Nephron (organoid): ENCODE measurements around the gene TMEM45B.
"Not testable (repeated sequence)": the region's sequence is repeated elsewhere in the genome, so short reads cannot be mapped to it uniquely, and the experiment has no call there.

Experiments used
- H3K27ac Mint-ChIP-seq, 3 experiments: 2 replicates each; pipeline ENCODE4 v1.8.0; 2020; ENCODE audit warnings: mixed read lengths in 3 of 3, mild to moderate bottlenecking in 2 of 3, moderate library complexity in 1 of 3
- H3K27me3 Mint-ChIP-seq: 2 replicates; pipeline ENCODE4 v1.8.0; 2021; ENCODE audit warnings: low read depth, mild to moderate bottlenecking, moderate library complexity, mixed read lengths
- H3K36me3 Mint-ChIP-seq: 2 replicates; pipeline ENCODE4 v1.8.0; 2020; ENCODE audit warnings: low read depth, mixed read lengths
- H3K4me1 Mint-ChIP-seq: 2 replicates; pipeline ENCODE4 v1.8.0; 2020; ENCODE audit warnings: mixed read lengths
- H3K4me3 Mint-ChIP-seq, 3 experiments: 2 replicates each; pipeline ENCODE4 v1.8.0; 2020; ENCODE audit warnings: mild to moderate bottlenecking in 3 of 3, mixed read lengths in 3 of 3, moderate library complexity in 2 of 3
- H3K9me3 Mint-ChIP-seq: 2 replicates; pipeline ENCODE4 v1.8.0; 2020; ENCODE audit warnings: mixed read lengths
- CTCF ChIP-seq, 3 experiments: fragments of 200-600 bp; sonication (generic); IDR thresholded peaks; one replicate each; pipeline ENCODE4 v1.5.0; 2021; ENCODE audit warnings: antibody characterized with exemption in 3 of 3; ENCODE audit not compliant: unreplicated experiment in 3 of 3

Gene TMEM45B

GRCh38 chr11:129814244-129815014 is 1.2 kb upstream of the TMEM45B start:
- no peak for TF ChIP-seq CTCF (IDR thresholded peaks at IDR 0.05; ENCODE audit: unreplicated experiment in 3 of 3)
- Mint-ChIP-seq H3K27me3 (peaks cover 71% of the 10 kb centered on the region), H3K4me3 (no peak overlapping the region), H3K36me3 (no peaks in the 10 kb centered on the region), H3K27ac (no peak overlapping the region), H3K9me3 (peaks cover 15% of the 10 kb centered on the region), H3K4me1 (no peaks in the 10 kb centered on the region)

- Mint-ChIP-seq H3K4me1 (no peaks in the 10 kb centered on the region), H3K36me3 (no peaks in the 10 kb centered on the region), H3K27ac (no peak overlapping the region), H3K27me3 (peaks cover 59% of the 10 kb centered on the region), H3K9me3 (peaks cover 8% of the 10 kb centered on the region), H3K4me3 (no peak overlapping the region)
- no peak for TF ChIP-seq CTCF (IDR thresholded peaks at IDR 0.05; ENCODE audit: unreplicated experiment in 3 of 3)
Observed at GRCh38 chr11:129817534-129818051, 1.9 kb downstream of the TMEM45B start.

GRCh38 chr11:129818236-129818635 is 2.6 kb downstream of the TMEM45B start:
- not testable (repeated sequence) for H3K9me3 Mint-ChIP-seq, H3K27ac Mint-ChIP-seq, H3K36me3 Mint-ChIP-seq, H3K4me3 Mint-ChIP-seq, H3K4me1 Mint-ChIP-seq
- H3K27me3 Mint-ChIP-seq, result peaks cover 57% of the 10 kb centered on the region

GRCh38 chr11:129819237-129819636 is 3.6 kb downstream of the TMEM45B start:
- H3K9me3 Mint-ChIP-seq, result peaks cover 3% of the 10 kb centered on the region
- TF ChIP-seq CTCF (IDR thresholded peaks at IDR 0.05; ENCODE audit: unreplicated experiment in 3 of 3), result no peak
- H3K27me3 Mint-ChIP-seq, result peaks cover 47% of the 10 kb centered on the region
- H3K4me1 Mint-ChIP-seq, result no peaks in the 10 kb centered on the region
- H3K27ac Mint-ChIP-seq, result no peak overlapping the region
- no peaks in the 10 kb centered on the region for H3K36me3 Mint-ChIP-seq
- H3K4me3 Mint-ChIP-seq, result no peak overlapping the region

GRCh38 chr11:129820228-129820627 is 4.6 kb downstream of the TMEM45B start:
- H3K27ac Mint-ChIP-seq, H3K4me3 Mint-ChIP-seq, H3K9me3 Mint-ChIP-seq, H3K4me1 Mint-ChIP-seq, H3K36me3 Mint-ChIP-seq: not testable (repeated sequence)
- peaks cover 37% of the 10 kb centered on the region for H3K27me3 Mint-ChIP-seq

GRCh38 chr11:129823281-129823680 is 7.6 kb downstream of the TMEM45B start:
- not testable (repeated sequence) for H3K36me3 Mint-ChIP-seq, H3K4me3 Mint-ChIP-seq, H3K9me3 Mint-ChIP-seq, H3K4me1 Mint-ChIP-seq, H3K27ac Mint-ChIP-seq
- H3K27me3 Mint-ChIP-seq, result peaks cover 11% of the 10 kb centered on the region

GRCh38 chr11:129823799-129824198 is 8.2 kb downstream of the TMEM45B start:
- H3K36me3 Mint-ChIP-seq, H3K4me1 Mint-ChIP-seq, H3K4me3 Mint-ChIP-seq, H3K27me3 Mint-ChIP-seq, H3K9me3 Mint-ChIP-seq, H3K27ac Mint-ChIP-seq: not testable (repeated sequence)

GRCh38 chr11:129825380-129825779 is 9.7 kb downstream of the TMEM45B start:
- no peaks in the 10 kb centered on the region for H3K4me1 Mint-ChIP-seq
- no peak for TF ChIP-seq CTCF (IDR thresholded peaks at IDR 0.05; ENCODE audit: unreplicated experiment in 3 of 3)
- H3K36me3 Mint-ChIP-seq, result no peaks in the 10 kb centered on the region
- no peaks in the 10 kb centered on the region for H3K9me3 Mint-ChIP-seq
- no peaks in the 10 kb centered on the region for H3K27me3 Mint-ChIP-seq
- no peak overlapping the region for H3K4me3 Mint-ChIP-seq
- H3K27ac Mint-ChIP-seq, result no peak overlapping the region
